ENCODE data around the gene ZBED1. TPM values are rescaled to one million over a fixed set of nuclear protein-coding genes. Genes with fewer than 3 reads are reported as not detected.

Gene ZBED1
- 22.4 and 26.0 TPM in 2 replicates for total RNA-seq

GRCh38 chrX:2500803-2501558, at the start of gene ZBED1, which contains the start of gene DHRSX:
Gene ZBED1, minus strand, starts transcription at chrX:2500976. Its CDS starts 10,257 bp downstream, at chrX:2490719.
Gene DHRSX, minus strand, starts transcription at chrX:2500976. Its CDS starts 51 bp downstream, at chrX:2500925.

Other genes with a start within 250 kb of the ZBED1 start
- gene DHRSX, start within 50 bp of the ZBED1 start, total RNA-seq, result 15.2 and 20.2 TPM in 2 replicates
- 167 and 219 TPM in 2 replicates for gene CD99, start 190.3 kb upstream of the ZBED1 start, total RNA-seq